ENCODE results near the gene SYT8.
"Not testable (repeated sequence)": the region's sequence is repeated elsewhere in the genome, so short reads cannot be mapped to it uniquely, and the experiment has no call there.

The SYT8 gene

GRCh38 chr11:1807264-1807995 is 27.4 kb upstream of the SYT8 start:
- TF ChIP-seq, protein P1, sequence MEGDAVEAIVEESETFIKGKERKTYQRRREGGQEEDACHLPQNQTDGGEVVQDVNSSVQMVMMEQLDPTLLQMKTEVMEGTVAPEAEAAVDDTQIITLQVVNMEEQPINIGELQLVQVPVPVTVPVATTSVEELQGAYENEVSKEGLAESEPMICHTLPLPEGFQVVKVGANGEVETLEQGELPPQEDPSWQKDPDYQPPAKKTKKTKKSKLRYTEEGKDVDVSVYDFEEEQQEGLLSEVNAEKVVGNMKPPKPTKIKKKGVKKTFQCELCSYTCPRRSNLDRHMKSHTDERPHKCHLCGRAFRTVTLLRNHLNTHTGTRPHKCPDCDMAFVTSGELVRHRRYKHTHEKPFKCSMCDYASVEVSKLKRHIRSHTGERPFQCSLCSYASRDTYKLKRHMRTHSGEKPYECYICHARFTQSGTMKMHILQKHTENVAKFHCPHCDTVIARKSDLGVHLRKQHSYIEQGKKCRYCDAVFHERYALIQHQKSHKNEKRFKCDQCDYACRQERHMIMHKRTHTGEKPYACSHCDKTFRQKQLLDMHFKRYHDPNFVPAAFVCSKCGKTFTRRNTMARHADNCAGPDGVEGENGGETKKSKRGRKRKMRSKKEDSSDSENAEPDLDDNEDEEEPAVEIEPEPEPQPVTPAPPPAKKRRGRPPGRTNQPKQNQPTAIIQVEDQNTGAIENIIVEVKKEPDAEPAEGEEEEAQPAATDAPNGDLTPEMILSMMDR (IDR thresholded peaks at IDR 0.05; ENCODE audit: low read depth, low read length, missing control alignments): peak; percentile 26
- Histone ChIP-seq H3K27me3 (replicated peaks) (no peaks in the 10 kb centered on the region), H3K4me3 (ENCODE audit: low read depth, low read length) (no peak overlapping the region), H3K36me3 (replicated peaks) (no peaks in the 10 kb centered on the region), H3K27ac (no peak overlapping the region)
- no peak for DNase-seq
- in situ Hi-C loops (cut with HindIII; ENCODE audit: low pct_ligation_motif_present, low sequenced_read_pairs): no loop called here

- Histone ChIP-seq H3K4me3 (ENCODE audit: low read depth, low read length) (no peak overlapping the region), H3K27me3 (replicated peaks) (no peaks in the 10 kb centered on the region), H3K36me3 (replicated peaks) (no peaks in the 10 kb centered on the region), H3K27ac (no peak overlapping the region)
- TF ChIP-seq, protein P1 (IDR thresholded peaks at IDR 0.05; ENCODE audit: low read depth, low read length, missing control alignments): no peak
- DNase-seq: no peak
- in situ Hi-C loops (cut with HindIII; ENCODE audit: low pct_ligation_motif_present, low sequenced_read_pairs): no loop called here
These were observed 24.0 kb upstream of the SYT8 start for GRCh38 chr11:1810761-1811160.

DNA sequence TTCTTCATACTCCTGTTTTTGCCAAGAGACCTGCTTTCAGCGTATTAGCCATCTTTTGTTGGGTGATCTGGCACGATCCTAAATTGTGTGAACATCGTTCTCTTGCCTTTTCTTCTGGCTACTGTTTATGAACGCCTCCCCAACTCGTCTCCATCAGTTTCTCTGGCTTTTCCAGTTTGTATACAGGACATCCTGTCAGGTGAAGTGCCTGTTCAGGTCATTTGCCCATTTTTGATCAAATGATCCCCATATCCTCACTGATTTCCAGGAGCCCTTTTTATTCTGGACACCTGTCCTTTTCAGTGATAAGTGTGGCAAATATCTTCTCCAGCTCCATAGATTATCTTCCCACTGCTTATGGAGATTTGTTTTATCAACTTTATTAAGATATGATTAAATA is 22.5 kb upstream of the SYT8 start:
- H3K27ac ChIP-seq: no peak overlapping the region
- H3K27me3 ChIP-seq (replicated peaks): no peaks in the 10 kb centered on the region
- H3K4me3 ChIP-seq (ENCODE audit: low read depth, low read length): no peak overlapping the region
- H3K36me3 ChIP-seq (replicated peaks): no peaks in the 10 kb centered on the region
- TF ChIP-seq, protein P1 (IDR thresholded peaks at IDR 0.05; ENCODE audit: low read depth, low read length, missing control alignments): no peak
- no peak for DNase-seq
- in situ Hi-C loops (cut with HindIII; ENCODE audit: low pct_ligation_motif_present, low sequenced_read_pairs): no loop called here

GRCh38 chr11:1812801-1813200 is 22.0 kb upstream of the SYT8 start:
- Histone ChIP-seq H3K4me3 (ENCODE audit: low read depth, low read length) (no peak overlapping the region), H3K27ac (no peak overlapping the region), H3K27me3 (replicated peaks) (no peaks in the 10 kb centered on the region), H3K36me3 (replicated peaks) (no peaks in the 10 kb centered on the region)
- DNase-seq: no peak
- in situ Hi-C loops (cut with HindIII; ENCODE audit: low pct_ligation_motif_present, low sequenced_read_pairs): no loop called here
- TF ChIP-seq, protein P1 (IDR thresholded peaks at IDR 0.05; ENCODE audit: low read depth, low read length, missing control alignments): no peak

DNA sequence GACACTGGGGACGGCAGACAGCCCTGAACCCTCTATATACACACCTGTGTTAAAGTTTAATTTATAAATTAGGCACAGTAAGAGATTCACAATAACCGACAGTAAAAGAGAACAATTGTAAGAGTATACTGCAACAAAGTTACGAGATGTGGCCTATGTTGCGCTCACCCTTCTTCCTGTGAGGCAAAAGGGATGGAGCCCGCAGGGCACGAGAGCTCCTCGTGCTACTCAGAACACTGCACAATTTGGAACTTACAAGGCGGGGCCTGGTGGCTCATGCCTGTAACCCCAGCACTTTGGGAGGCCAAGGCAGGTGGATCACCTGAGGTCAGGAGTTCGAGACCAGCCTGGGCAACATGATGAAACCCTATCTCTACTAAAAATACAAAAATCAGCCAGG is 21.4 kb upstream of the SYT8 start:
- H3K4me3 ChIP-seq (ENCODE audit: low read depth, low read length); in situ Hi-C loops (cut with HindIII; ENCODE audit: low pct_ligation_motif_present, low sequenced_read_pairs); H3K36me3 ChIP-seq (replicated peaks); H3K27ac ChIP-seq; DNase-seq; H3K27me3 ChIP-seq (replicated peaks): not testable (repeated sequence)

- no peak for DNase-seq
- Histone ChIP-seq H3K27me3 (replicated peaks) (no peaks in the 10 kb centered on the region), H3K36me3 (replicated peaks) (no peaks in the 10 kb centered on the region), H3K4me3 (ENCODE audit: low read depth, low read length) (no peak overlapping the region), H3K27ac (no peak overlapping the region)
- in situ Hi-C loops (cut with HindIII; ENCODE audit: low pct_ligation_motif_present, low sequenced_read_pairs): no loop called here
- TF ChIP-seq, protein P1 (IDR thresholded peaks at IDR 0.05; ENCODE audit: low read depth, low read length, missing control alignments): no peak
These were observed 20.1 kb upstream of the SYT8 start for GRCh38 chr11:1814691-1815090.

All from brain microvascular endothelial cell (primary cell).